Measurements from ENCODE around the gene CLDN1. TPM values are rescaled to one million over a fixed set of nuclear protein-coding genes. Genes with fewer than 3 reads are reported as not detected.
A peak's percentile ranks its signal among the peaks of the same experiment; 100 is the strongest.

Gene CLDN1
- total RNA-seq, 1 experiment from 2014 or later = 38.9 TPM

GRCh38 chr3:190322604-190323245 is 479 bp upstream of the CLDN1 start:
- Mint-ChIP-seq H3K27ac (ENCODE audit: unreplicated experiment) (peak overlapping the region; percentile 11), H3K4me3 (ENCODE audit: unreplicated experiment) (peak overlapping the region; percentile 81), H3K36me3 (ENCODE audit: insufficient read depth, unreplicated experiment) (no peaks in the 10 kb centered on the region), H3K4me1 (ENCODE audit: low read depth, unreplicated experiment) (peaks cover 30% of the 10 kb centered on the region), H3K9me3 (ENCODE audit: unreplicated experiment) (no peaks in the 10 kb centered on the region), H3K27me3 (ENCODE audit: insufficient read depth, unreplicated experiment) (no peaks in the 10 kb centered on the region)
- no TSS peak for BruUV-seq (replicated peaks)
- intact Hi-C loops (cut with micrococcal nuclease; ENCODE audit: unreplicated experiment) = loop anchor here (1.0 to 5.0 kb wide), 6 partner anchors 8 to 361 kb away; partner anchors contain the start of gene P3H2
- peak overlapping the region; percentile 66 for H3K4me3 ChIP-seq (ENCODE audit: low read depth, low read length)
- TF ChIP-seq CTCF (IDR thresholded peaks at IDR 0.05; ENCODE audit: insufficient read depth in 1 of 2, low read depth in 1 of 2, low read length in 1 of 2, severe bottlenecking in 1 of 2, unreplicated experiment in 1 of 2) = no peak
- H3K9me3 ChIP-seq = no peaks in the 10 kb centered on the region
- no peaks in the 10 kb centered on the region for H3K27me3 ChIP-seq (replicated peaks; ENCODE audit: control insufficient read depth, insufficient read depth, low read length)
- ChIA-PET CTCF (interaction anchor here (0.6 to 2.8 kb wide), 15 partner anchors 9 to 1720 kb away, joined by 3 to 28 read pairs (median 5); no protein-coding TSS in a partner anchor), POLR2A (interaction anchor here (1.0 to 2.3 kb wide), 3 partner anchors 16 to 62 kb away, joined by 3 to 14 read pairs (median 4); no protein-coding TSS in a partner anchor)
- H3K4me1 ChIP-seq = peaks cover 9% of the 10 kb centered on the region
- no peak for DNase-seq
- H3K36me3 ChIP-seq (ENCODE audit: control insufficient read depth, insufficient read depth, low read length) = no peaks in the 10 kb centered on the region; the same call in 1 of the 2 replicates

GRCh38 chr3:190320594-190321362 is 1.5 kb downstream of the CLDN1 start:
- Mint-ChIP-seq H3K4me1 (ENCODE audit: low read depth, unreplicated experiment) (peaks cover 24% of the 10 kb centered on the region), H3K27me3 (ENCODE audit: insufficient read depth, unreplicated experiment) (no peaks in the 10 kb centered on the region), H3K9me3 (ENCODE audit: unreplicated experiment) (no peaks in the 10 kb centered on the region), H3K4me3 (ENCODE audit: unreplicated experiment) (peak overlapping the region; percentile 81), H3K27ac (ENCODE audit: unreplicated experiment) (peak overlapping the region; percentile 56), H3K36me3 (ENCODE audit: insufficient read depth, unreplicated experiment) (no peaks in the 10 kb centered on the region)
- intact Hi-C loops (cut with micrococcal nuclease; ENCODE audit: unreplicated experiment) = loop anchor here (1.0 to 5.0 kb wide), 3 partner anchors 13 to 198 kb away; partner anchors contain the start of gene P3H2
- H3K4me3 ChIP-seq (ENCODE audit: low read depth, low read length) = peak overlapping the region; percentile 66
- no TSS peak for BruUV-seq (replicated peaks)
- DNase-seq = no peak
- POLR2A ChIA-PET = interaction anchor here (2.3 kb wide), 1 partner anchor 14 kb away, joined by 14 read pairs; no protein-coding TSS in a partner anchor
- H3K9me3 ChIP-seq = no peaks in the 10 kb centered on the region
- H3K27me3 ChIP-seq (replicated peaks; ENCODE audit: control insufficient read depth, insufficient read depth, low read length) = no peaks in the 10 kb centered on the region
- peaks cover 2% of the 10 kb centered on the region; the same call in 1 of the 2 replicates for H3K36me3 ChIP-seq (ENCODE audit: control insufficient read depth, insufficient read depth, low read length)
- peaks cover 3% of the 10 kb centered on the region for H3K4me1 ChIP-seq
- no peak for TF ChIP-seq CTCF (IDR thresholded peaks at IDR 0.05; ENCODE audit: insufficient read depth in 1 of 2, low read depth in 1 of 2, low read length in 1 of 2, severe bottlenecking in 1 of 2, unreplicated experiment in 1 of 2)
- CTCF ChIA-PET = interaction anchor here (1.6 to 2.8 kb wide), 5 partner anchors 14 to 193 kb away, joined by 5 to 28 read pairs (median 24); no protein-coding TSS in a partner anchor

- ChIA-PET CTCF (interaction anchor here (1.1 kb wide), 1 partner anchor 64 kb away, joined by 5 read pairs; no protein-coding TSS in a partner anchor), POLR2A (no interaction called here)
- Mint-ChIP-seq H3K36me3 (ENCODE audit: insufficient read depth, unreplicated experiment) (no peaks in the 10 kb centered on the region), H3K9me3 (ENCODE audit: unreplicated experiment) (no peaks in the 10 kb centered on the region), H3K27ac (ENCODE audit: unreplicated experiment) (peak overlapping the region; percentile 45), H3K27me3 (ENCODE audit: insufficient read depth, unreplicated experiment) (no peaks in the 10 kb centered on the region), H3K4me3 (ENCODE audit: unreplicated experiment) (peak overlapping the region; percentile 64), H3K4me1 (ENCODE audit: low read depth, unreplicated experiment) (peaks cover 30% of the 10 kb centered on the region)
- intact Hi-C loops (cut with micrococcal nuclease; ENCODE audit: unreplicated experiment) = loop anchor here (5.0 kb wide), 2 partner anchors 103 to 197 kb away; partner anchors contain the start of gene P3H2
- H3K27me3 ChIP-seq (replicated peaks; ENCODE audit: control insufficient read depth, insufficient read depth, low read length) = no peaks in the 10 kb centered on the region
- peaks cover 2% of the 10 kb centered on the region; the same call in 1 of the 2 replicates for H3K36me3 ChIP-seq (ENCODE audit: control insufficient read depth, insufficient read depth, low read length)
- BruUV-seq (replicated peaks) = no TSS peak
- H3K9me3 ChIP-seq = no peaks in the 10 kb centered on the region
- no peak for DNase-seq
- no peaks in the 10 kb centered on the region for H3K4me1 ChIP-seq
- TF ChIP-seq CTCF (IDR thresholded peaks at IDR 0.05; ENCODE audit: insufficient read depth in 1 of 2, low read depth in 1 of 2, low read length in 1 of 2, severe bottlenecking in 1 of 2, unreplicated experiment in 1 of 2) = no peak
- H3K4me3 ChIP-seq (ENCODE audit: low read depth, low read length) = peak overlapping the region; percentile 66
Observed at GRCh38 chr3:190319660-190320059, 2.6 kb downstream of the CLDN1 start.
